Stimulated activated CD8-positive, alpha-beta memory T cell treated with anti-CD3 and anti-CD28 coated beads, Interleukin-4, amount 100 ng/mL, for 4 hours (primary cell): ENCODE data around the gene RING1.

Experiments used
- DNase-seq, 2 donors: peaks; one replicate each; pipeline ENCODE4 v3.0.0-alpha.2; 2020; ENCODE audit warnings: low read depth in 2 of 2, low spot score in 1 of 2

RING1 gene

GRCh38 chr6:33208091-33208967 lies at the start of gene RING1:
Gene RING1, plus strand, starts transcription at chr6:33208500. Its CDS starts 323 bp downstream, at chr6:33208823.
- peak; percentile 64 to 78 for DNase-seq

DNA sequence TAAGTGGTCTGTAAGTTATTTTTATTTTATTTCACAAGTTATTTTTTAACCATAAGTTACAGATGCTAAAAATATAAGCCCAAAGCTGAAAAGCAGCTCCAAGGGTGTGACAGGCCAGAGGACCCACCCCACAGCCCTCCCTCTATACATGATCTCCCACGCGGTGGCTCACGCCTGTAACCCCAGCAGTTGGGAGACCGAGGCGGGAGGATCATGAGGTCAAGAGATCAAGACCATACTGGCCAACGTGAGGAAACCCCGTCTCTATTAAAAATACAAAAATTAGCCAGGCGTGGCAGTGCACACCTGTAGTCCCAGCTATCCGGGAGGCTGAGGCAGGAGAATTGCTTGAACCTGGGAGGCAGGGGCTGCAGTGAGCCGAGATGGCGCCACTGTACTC lies 48.2 kb upstream of the RING1 start:
- no peak for DNase-seq

- no peak for DNase-seq
Measured at GRCh38 chr6:33160728-33161344, 47.5 kb upstream of the RING1 start.

- DNase-seq, result peak; percentile 64 to 65
Measured at GRCh38 chr6:33161354-33162331, 46.7 kb upstream of the RING1 start.

DNA sequence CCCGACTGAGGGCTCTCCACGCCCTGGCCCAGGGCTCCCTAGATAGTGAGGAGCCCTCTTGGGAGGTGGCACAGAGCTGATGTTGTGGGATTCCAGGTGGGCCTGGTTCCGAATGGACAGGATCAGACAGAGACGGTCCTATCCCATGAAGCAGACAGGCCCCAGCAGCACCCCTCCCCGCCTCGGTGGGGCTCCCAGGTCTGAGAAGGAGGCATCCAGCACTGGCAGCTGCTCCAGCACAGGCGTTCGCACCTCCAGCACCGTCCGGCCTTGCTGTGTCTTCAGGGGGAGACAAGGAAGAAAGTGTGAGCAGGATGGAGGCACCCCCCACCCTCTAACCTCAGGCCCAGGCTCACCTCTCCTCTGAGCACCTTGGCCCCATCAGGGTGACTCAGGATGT lies 44.8 kb upstream of the RING1 start:
- no peak for DNase-seq

GRCh38 chr6:33164176-33164575 lies 44.1 kb upstream of the RING1 start:
- no peak for DNase-seq

DNA sequence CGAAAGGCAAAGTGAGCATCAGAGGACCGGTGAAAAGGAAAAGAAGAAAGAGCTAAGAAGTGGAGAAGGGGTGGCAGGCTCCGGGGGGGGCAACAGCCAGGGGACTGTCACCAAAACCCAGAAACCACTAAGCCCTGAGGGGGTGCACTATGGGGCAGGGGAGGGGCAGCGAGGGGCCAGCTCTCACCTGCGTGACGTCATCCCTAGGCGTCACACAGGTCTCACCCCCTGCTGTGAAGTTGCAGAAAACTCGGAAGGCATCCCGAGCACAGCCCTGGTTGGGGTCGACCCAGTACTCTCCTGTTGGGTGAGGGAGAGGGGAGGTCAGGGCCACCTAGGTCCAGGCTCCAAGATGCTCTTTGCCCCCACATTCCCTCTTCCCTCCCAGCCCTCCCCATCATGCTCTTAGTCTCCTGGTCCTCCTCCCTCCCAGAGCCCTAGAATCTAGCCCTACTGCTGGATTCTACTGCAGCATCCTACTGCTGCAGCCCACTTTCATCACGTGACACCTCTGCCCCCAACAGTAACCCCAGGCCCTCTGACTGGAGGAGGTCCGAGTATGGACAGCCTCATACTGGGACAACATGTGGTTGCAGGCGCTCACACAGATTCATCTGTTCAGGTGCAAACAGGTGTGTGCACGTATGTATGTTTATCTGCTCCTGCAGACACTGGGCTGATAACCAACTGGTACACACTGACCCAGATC lies 43.5 kb upstream of the RING1 start:
- DNase-seq, result no peak

- DNase-seq, result no peak
Measured at GRCh38 chr6:33165581-33166258, 42.6 kb upstream of the RING1 start.

DNA sequence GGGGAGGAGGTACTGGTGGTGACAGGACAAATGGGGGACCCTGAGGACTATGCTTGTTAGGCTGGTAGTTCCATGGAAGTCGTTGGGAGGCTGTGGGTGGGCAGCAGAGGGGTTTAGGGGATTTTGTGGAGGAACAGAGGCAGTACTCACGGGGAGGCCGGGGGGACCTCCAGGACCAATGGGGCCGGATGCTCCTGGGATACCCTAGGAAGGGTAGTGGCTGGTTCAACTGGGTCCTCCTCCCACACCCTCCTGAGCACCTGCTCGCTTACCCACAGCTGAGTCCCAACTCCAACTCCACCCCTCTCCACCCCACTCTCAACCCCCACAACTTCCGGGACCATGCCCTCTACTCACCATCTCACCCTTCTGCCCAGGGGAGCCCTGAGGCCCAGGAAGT lies 41.9 kb upstream of the RING1 start:
- no peak for DNase-seq

GRCh38 chr6:33166811-33167210 lies 41.5 kb upstream of the RING1 start:
- DNase-seq, result no peak

- DNase-seq, result no peak
Measured at GRCh38 chr6:33167374-33168283, 40.7 kb upstream of the RING1 start.

DNA sequence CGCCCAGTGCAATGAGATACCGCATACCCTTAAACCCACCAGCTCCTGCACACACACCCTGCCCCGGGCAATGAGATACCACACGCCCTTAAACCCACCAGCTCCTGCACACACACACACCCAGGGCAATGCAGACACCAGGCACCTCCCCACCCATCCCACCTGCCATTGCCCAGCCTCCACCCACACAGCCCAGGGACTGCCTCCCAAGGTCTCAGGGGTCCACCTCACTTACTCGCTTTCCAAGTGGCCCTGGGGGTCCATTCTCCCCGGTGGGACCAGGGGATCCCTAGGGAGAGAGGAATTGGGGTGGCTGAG lies 40.1 kb upstream of the RING1 start:
- no peak for DNase-seq

DNA sequence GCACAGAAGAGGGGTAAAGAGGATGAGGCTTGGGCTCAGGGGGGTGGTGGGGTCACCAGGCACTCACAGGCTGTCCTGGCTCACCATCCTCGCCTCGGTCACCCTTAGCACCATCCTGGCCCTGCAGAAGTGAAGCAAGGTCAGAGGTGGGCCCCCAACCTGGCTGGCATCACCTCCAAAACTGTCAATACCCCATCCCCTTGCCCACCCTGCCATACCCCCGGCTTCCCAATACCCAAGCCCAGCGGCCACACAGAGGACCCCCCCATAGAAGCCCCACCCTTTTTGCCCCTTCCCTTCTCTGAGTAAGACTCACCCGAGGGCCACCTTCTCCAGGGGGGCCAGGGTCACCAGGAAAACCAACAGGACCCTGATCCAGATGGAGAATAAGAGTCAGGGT lies 39.7 kb upstream of the RING1 start:
- no peak for DNase-seq

GRCh38 chr6:33169291-33170175 lies 38.8 kb upstream of the RING1 start:
- DNase-seq, result no peak

DNA sequence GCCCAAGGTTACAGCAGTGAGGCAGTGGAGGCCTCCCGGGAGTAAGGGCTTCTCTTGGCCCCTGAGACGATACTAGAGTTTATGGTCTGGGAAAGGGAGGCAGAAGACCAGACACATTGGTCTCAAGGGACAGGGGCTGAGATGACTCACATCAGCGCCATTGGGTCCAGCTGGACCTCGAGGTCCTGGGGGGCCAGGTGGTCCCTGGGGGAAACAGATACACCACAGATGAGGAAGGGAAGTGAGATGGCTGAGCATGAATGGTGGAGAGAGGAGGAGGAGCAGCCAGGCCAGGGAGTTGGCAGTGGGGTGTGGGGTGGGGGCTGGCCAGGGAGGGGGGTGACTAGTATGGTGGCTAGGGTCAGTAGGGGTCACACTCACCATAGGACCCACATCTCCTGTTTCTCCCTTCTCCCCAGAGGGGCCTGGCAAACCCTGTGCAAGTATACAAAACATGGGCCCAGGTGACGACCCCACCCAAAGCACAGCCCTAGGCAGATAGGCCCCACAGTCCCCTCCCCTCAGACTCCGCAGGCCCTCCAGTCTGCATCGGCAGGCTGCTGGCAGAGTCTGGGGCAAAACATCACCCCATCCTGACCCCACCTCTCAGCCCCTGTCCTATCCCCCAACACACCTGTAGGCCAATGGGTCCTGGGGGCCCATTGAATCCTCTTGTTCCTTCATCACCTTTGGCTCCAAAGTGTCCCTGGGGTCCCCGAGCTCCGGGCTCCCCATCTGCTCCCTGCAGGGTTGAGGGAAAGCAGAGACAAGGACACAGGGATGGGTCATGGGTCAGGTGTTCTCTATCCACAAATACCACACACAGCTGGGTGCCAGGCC lies 37.9 kb upstream of the RING1 start:
- DNase-seq, result no peak

DNA sequence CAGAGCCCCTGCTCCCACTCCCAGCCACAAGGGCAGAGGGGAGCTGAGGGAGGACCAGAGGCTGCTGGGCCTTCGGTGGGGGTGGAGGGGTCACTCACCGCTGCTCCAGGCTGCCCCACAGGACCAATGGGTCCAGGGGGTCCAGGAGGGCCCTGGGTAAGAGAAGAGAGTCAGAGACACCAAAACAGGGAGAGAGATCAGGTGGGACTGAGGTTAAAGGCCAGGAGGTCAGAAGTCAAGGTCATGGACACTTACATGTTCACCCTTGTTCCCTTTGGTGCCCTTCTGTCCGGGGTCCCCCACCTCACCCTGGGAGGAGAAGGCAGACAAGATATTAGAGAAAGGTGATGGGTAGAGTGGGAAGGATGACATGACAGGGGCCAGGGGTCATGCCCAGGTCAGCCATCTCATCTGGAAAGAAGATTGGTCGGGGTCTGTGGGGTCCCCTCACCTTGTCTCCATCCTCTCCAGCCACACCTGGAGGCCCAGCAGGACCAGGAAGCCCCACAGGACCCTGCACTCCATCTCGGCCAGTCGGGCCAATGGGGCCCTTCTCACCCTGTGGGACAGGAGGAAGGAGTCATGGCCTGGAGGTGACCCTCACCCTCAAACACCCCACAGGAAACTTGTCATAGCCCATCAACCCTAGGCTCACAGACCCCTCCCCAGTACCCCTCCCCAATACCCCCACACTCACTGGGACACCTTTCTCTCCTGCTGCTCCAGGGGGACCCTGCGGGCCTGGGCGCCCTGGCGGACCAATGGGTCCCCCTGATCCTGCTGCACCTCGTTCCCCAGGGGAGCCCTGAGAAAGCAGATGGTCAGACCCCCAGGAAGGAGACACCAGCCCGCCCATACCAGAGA lies 37.1 kb upstream of the RING1 start:
- no peak for DNase-seq
